Endothelial cell of umbilical vein (primary cell): Measurements from ENCODE around the gene HYAL2. TPM values are rescaled to one million over a fixed set of nuclear protein-coding genes. Genes with fewer than 3 reads are reported as not detected.

Experiments used
- BruUV-seq: library from RNA; stranded (reverse); fragments of 400-500 nt; replicated peaks from 2 replicates; lab custom pipeline; 2021; lab: Mats Ljungman, UMichigan
- CTCF ChIA-PET: fragments of 300-600, 350-600 bp; sonication (Branson Sonifier 250); formaldehyde crosslinking; loops from one replicate; lab custom pipeline; 2021; ENCODE audit warnings: antibody characterized with exemption, inconsistent platforms; lab: Charles Lee
- POLR2A ChIA-PET: fragments of 300-600, 350-600 bp; sonication (Branson Sonifier 250); formaldehyde crosslinking; loops from one replicate; lab custom pipeline; 2021; ENCODE audit warnings: antibody characterized with exemption, inconsistent platforms; lab: Charles Lee
- DNase-seq: peaks from one replicate; pipeline ENCODE4 v3.0.0-alpha.2; 2011; ENCODE audit warnings: low read depth, low spot score
- FAIRE-seq: peaks from 2 replicates; lab custom pipeline; 2011; peaks lifted over from hg19 to GRCh38; lab: Jason Lieb, UNC
- H2AFZ ChIP-seq: 2 replicates; pipeline ENCODE4 v1.6.0; 2012; ENCODE audit warnings: low read depth, low read length, control low read depth, inconsistent platforms
- H3K27ac ChIP-seq: 2 replicates; pipeline ENCODE4 v1.5.1; 2011; ENCODE audit warnings: low read depth, mild to moderate bottlenecking, control low read depth, low read length, moderate library complexity; ENCODE audit not compliant: insufficient read depth
- H3K27me3 ChIP-seq, 2 experiments: 2 replicates each; pipeline versions ENCODE4 v1.6.0 to v1.6.1; 2011; ENCODE audit warnings: low read length in 2 of 2, mixed read lengths in 1 of 2; ENCODE audit not compliant: control insufficient read depth in 2 of 2, insufficient read depth in 2 of 2
- H3K36me3 ChIP-seq, 2 experiments: 2 replicates in 1 of 2; 3 replicates in 1 of 2; pipeline ENCODE4 v1.5.1; 2011; ENCODE audit warnings: low read length in 2 of 2, mild to moderate bottlenecking in 1 of 2, moderate library complexity in 1 of 2; ENCODE audit not compliant: control insufficient read depth in 2 of 2, insufficient read depth in 2 of 2; ENCODE audit errors: extremely low read depth in 1 of 2
- H3K4me1 ChIP-seq: 3 replicates; pipeline ENCODE4 v1.5.1; 2011; ENCODE audit warnings: mild to moderate bottlenecking, low read length; ENCODE audit not compliant: control insufficient read depth, insufficient read depth; ENCODE audit errors: extremely low read depth
- H3K4me2 ChIP-seq: 2 replicates; pipeline ENCODE4 v1.6.1; 2011; ENCODE audit warnings: low read length, control low read depth, mixed read lengths; ENCODE audit not compliant: insufficient read depth
- H3K4me3 ChIP-seq, 3 experiments: fragments of 200-600 bp in 1 of 3; sonication (generic), shearing (Covaris generic) in 1 of 3; replicated peaks in 1 of 3; 2 replicates each; pipeline ENCODE4 v1.5.1; 2011 to 2016; ENCODE audit warnings: control low read depth in 3 of 3, low read length in 3 of 3, mild to moderate bottlenecking in 2 of 3, inconsistent platforms in 1 of 3, low read depth in 1 of 3, moderate library complexity in 1 of 3; ENCODE audit not compliant: insufficient read depth in 1 of 3
- H3K79me2 ChIP-seq: 2 replicates; pipeline ENCODE4 v1.6.0; 2012; ENCODE audit warnings: low read length, inconsistent platforms; ENCODE audit not compliant: control insufficient read depth, insufficient read depth
- H3K9ac ChIP-seq: replicated peaks from 2 replicates; pipeline ENCODE3; 2011; ENCODE audit warnings: low read length, control low read depth; ENCODE audit not compliant: insufficient read depth; ENCODE audit errors: extremely low read depth
- H3K9me1 ChIP-seq: replicated peaks from 3 replicates; pipeline ENCODE4 v1.6.0; 2011; ENCODE audit warnings: mild to moderate bottlenecking, low read length; ENCODE audit not compliant: control insufficient read depth, insufficient read depth; ENCODE audit errors: extremely low read depth
- H3K9me3 ChIP-seq: replicated peaks from 2 replicates; pipeline ENCODE4 v1.5.1; 2012; ENCODE audit warnings: low read length, inconsistent platforms; ENCODE audit not compliant: control insufficient read depth, insufficient read depth
- H4K20me1 ChIP-seq: replicated peaks from 2 replicates; pipeline ENCODE3; 2011; ENCODE audit warnings: mild to moderate bottlenecking, low read length; ENCODE audit not compliant: control insufficient read depth, insufficient read depth; ENCODE audit errors: extremely low read depth
- EZH2 ChIP-seq: IDR thresholded peaks from 2 replicates; pipeline ENCODE4 v1.6.1; 2012; ENCODE audit warnings: borderline replicate concordance, low read depth, mild to moderate bottlenecking, moderate library complexity, low read length, inconsistent platforms; ENCODE audit not compliant: severe bottlenecking
- FOS ChIP-seq: IDR thresholded peaks from 2 replicates; pipeline ENCODE4 v1.6.1; 2011; ENCODE audit warnings: mild to moderate bottlenecking, low read length, moderate library complexity, borderline replicate concordance; ENCODE audit not compliant: insufficient read depth
- GATA2 ChIP-seq: IDR thresholded peaks from 2 replicates; pipeline ENCODE4 v1.7.0; 2011; ENCODE audit warnings: low read depth, mild to moderate bottlenecking, moderate library complexity, mixed read lengths, low read length; ENCODE audit not compliant: insufficient read length, insufficient read depth
- JUN ChIP-seq: IDR thresholded peaks from 2 replicates; pipeline ENCODE4 v1.6.1; 2011; ENCODE audit warnings: borderline replicate concordance, low read depth; ENCODE audit not compliant: insufficient read length, insufficient read depth
- MAX ChIP-seq: IDR thresholded peaks from 2 replicates; pipeline ENCODE4 v1.6.1; 2011; ENCODE audit not compliant: insufficient read depth, insufficient read length
- MYC ChIP-seq: IDR thresholded peaks from one replicate; pipeline ENCODE4 v1.6.1; 2011; ENCODE audit warnings: mild to moderate bottlenecking, low read depth, low read length
- POLR2A ChIP-seq: IDR thresholded peaks from 2 replicates; pipeline ENCODE4 v1.6.1; 2012; ENCODE audit warnings: low read depth, mild to moderate bottlenecking, control low read depth, low read length
- POLR2AphosphoS5 ChIP-seq: IDR thresholded peaks from 2 replicates; pipeline ENCODE4 v1.6.1; 2012; ENCODE audit warnings: low read depth, mild to moderate bottlenecking, control low read depth, low read length, moderate library complexity; ENCODE audit not compliant: insufficient read depth
- dilution Hi-C: fragments of 300-500 bp; cut with MboI; formaldehyde crosslinking; loops from one replicate; pipeline ENCODE4 v1.15.0; 2019; ENCODE audit warnings: low sequenced_read_pairs; ENCODE audit not compliant: extremely low pct_ligation_motif_present
- intact Hi-C: fragments of 100-400 bp; cut with micrococcal nuclease; formaldehyde crosslinking; loops from one replicate; pipeline ENCODE4 v1.10.0; 2022
- polyA plus RNA-seq, 4 experiments: library from polyadenylated mRNA; depleted of rRNA in 3 of 4; stranded (reverse) in 3 of 4; unstranded in 1 of 4; fragments of >200 nt; gene quantifications; 2 replicates each; pipeline versions ENCODE4 v1.2.1 to v1.2.3, GENCODE V29; 2011 to 2012; ENCODE audit warnings: missing spikeins in 1 of 4
- total RNA-seq: library from RNA; stranded (reverse); gene quantifications from 2 replicates; pipeline ENCODE4 v1.2.3, GENCODE V29; 2021
- TF ChIP-seq, protein P1 (sequence below), 2 donors: IDR thresholded peaks; 1 replicate in 1 of 2; 2 replicates in 1 of 2; pipeline ENCODE4 v1.5.1; 2011; ENCODE audit warnings: low read length in 2 of 2, mild to moderate bottlenecking in 2 of 2, moderate library complexity in 2 of 2, control low read depth in 1 of 2, inconsistent platforms in 1 of 2, low read depth in 1 of 2; ENCODE audit not compliant: insufficient read depth in 1 of 2; ENCODE audit errors: extremely low read depth in 1 of 2

The HYAL2 gene
- total and polyA plus RNA-seq, 2 donors (not counting 3 experiments of a cell fraction or from before 2014, with no cell fraction given), result 266 to 970 TPM

DNA sequence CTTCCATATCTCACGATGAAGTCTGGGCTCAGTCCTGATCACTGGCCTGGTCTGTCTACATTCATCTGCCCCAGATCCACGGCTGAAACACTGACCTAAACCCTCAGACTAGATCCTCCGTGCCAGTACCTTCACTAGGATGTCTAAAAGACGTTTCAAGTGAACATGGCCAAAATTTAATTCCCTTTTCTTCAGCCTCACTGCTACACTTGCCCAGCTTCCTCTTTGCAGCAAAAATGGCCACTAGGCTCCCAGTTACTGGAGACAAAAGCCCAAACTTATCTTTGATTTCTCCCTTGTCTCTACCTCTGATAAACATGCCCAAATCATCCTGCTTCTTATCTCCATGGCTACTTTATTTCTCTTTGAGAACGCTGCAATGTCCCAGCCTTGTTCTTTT is 16.4 kb upstream of the HYAL2 start:
- Histone ChIP-seq H3K4me3 (no peak overlapping the region), H2AFZ (no peak overlapping the region), H3K79me2 (peaks cover 32% of the 10 kb centered on the region), H3K36me3 (no peaks in the 10 kb centered on the region), H3K9ac (no peak overlapping the region), H3K27me3 (no peaks in the 10 kb centered on the region), H3K9me3 (no peaks in the 10 kb centered on the region), H3K4me1 (peaks cover 34% of the 10 kb centered on the region), H3K4me2 (no peak overlapping the region), H3K9me1 (no peaks in the 10 kb centered on the region), H4K20me1 (no peaks in the 10 kb centered on the region), H3K27ac (no peak overlapping the region)
- ChIA-PET POLR2A (interaction anchor here (6.1 kb wide), 1 partner anchor 17 kb away, joined by 38 read pairs; the partner anchor contains the start of gene HYAL2), CTCF (interaction anchor here (2.4 kb wide), 1 partner anchor 15 kb away, joined by 6 read pairs; the partner anchor contains the start of gene HYAL2)
- TF ChIP-seq GATA2 (no peak), POLR2A (no peak)
- TF ChIP-seq, protein P1, sequence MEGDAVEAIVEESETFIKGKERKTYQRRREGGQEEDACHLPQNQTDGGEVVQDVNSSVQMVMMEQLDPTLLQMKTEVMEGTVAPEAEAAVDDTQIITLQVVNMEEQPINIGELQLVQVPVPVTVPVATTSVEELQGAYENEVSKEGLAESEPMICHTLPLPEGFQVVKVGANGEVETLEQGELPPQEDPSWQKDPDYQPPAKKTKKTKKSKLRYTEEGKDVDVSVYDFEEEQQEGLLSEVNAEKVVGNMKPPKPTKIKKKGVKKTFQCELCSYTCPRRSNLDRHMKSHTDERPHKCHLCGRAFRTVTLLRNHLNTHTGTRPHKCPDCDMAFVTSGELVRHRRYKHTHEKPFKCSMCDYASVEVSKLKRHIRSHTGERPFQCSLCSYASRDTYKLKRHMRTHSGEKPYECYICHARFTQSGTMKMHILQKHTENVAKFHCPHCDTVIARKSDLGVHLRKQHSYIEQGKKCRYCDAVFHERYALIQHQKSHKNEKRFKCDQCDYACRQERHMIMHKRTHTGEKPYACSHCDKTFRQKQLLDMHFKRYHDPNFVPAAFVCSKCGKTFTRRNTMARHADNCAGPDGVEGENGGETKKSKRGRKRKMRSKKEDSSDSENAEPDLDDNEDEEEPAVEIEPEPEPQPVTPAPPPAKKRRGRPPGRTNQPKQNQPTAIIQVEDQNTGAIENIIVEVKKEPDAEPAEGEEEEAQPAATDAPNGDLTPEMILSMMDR (IDR thresholded peaks at IDR 0.05; ENCODE audit: extremely low read depth in 1 of 2, insufficient read depth in 1 of 2, low read depth in 1 of 2, low read length in 2 of 2), result no peak
- FAIRE-seq, result no peak
- BruUV-seq, result no TSS peak
- DNase-seq, result no peak
- intact Hi-C loops, result no loop called here
- dilution Hi-C loops, result no loop called here

- Histone ChIP-seq H3K9me3 (no peaks in the 10 kb centered on the region), H2AFZ (peak overlapping the region; percentile 63), H3K36me3 (no peaks in the 10 kb centered on the region), H3K9me1 (no peaks in the 10 kb centered on the region), H3K27ac (peak overlapping the region; percentile 95), H4K20me1 (no peaks in the 10 kb centered on the region), H3K4me1 (peaks cover 43% of the 10 kb centered on the region), H3K4me2 (peak overlapping the region; percentile 55), H3K9ac (peak overlapping the region; percentile 92), H3K79me2 (peaks cover 47% of the 10 kb centered on the region), H3K4me3 (peak overlapping the region; percentile 85 to 93 (median 90)), H3K27me3 (no peaks in the 10 kb centered on the region)
- intact Hi-C loops (loop anchor here (1.0 kb wide), 2 partner anchors 9 to 38 kb away; partner anchors contain the start of genes HYAL3, NAA80 and TUSC2), dilution Hi-C loops (no loop called here)
- ChIA-PET CTCF (interaction anchor here (0.9 to 5.0 kb wide), 10 partner anchors 9 to 274 kb away, joined by 3 to 66 read pairs (median 8); partner anchors contain the start of genes CISH, CYB561D2, HYAL2 and HYAL3), POLR2A (interaction anchor here (0.6 to 6.1 kb wide), 3 partner anchors 9 to 29 kb away, joined by 3 to 38 read pairs (median 8); partner anchors contain the start of genes HYAL2 and TUSC2)
- FAIRE-seq (peak; percentile 99), DNase-seq (peak; percentile 99)
- peak; percentile 70 for TF ChIP-seq POLR2AphosphoS5
- TF ChIP-seq GATA2, result no peak
- peak; percentile 51 for TF ChIP-seq MAX
- TF ChIP-seq, protein P1 (IDR thresholded peaks at IDR 0.05; ENCODE audit: extremely low read depth in 1 of 2, insufficient read depth in 1 of 2, low read depth in 1 of 2, low read length in 2 of 2), result no peak
- TF ChIP-seq EZH2, result no peak
- TF ChIP-seq POLR2A, result peak; percentile 63
- no peak for TF ChIP-seq FOS
- peak; percentile 58 for TF ChIP-seq JUN
- no peak for TF ChIP-seq MYC
- no TSS peak for BruUV-seq
Measured at GRCh38 chr3:50337175-50337861, 14.8 kb upstream of the HYAL2 start.
